WTC11 (cell line): Measurements from ENCODE around the gene RSBN1L. TPM values are rescaled to one million over a fixed set of nuclear protein-coding genes. Genes with fewer than 3 reads are reported as not detected.

Experiments
- ATAC-seq: fragments of 200-7000 bp; cut with Tn5 transposase; 2 replicates; pipeline ENCODE4 v1.10.0; 2021; ENCODE audit warnings: mild to moderate bottlenecking, moderate library complexity
- CTCF ChIA-PET: fragments of 300-600 bp; sonication (Branson Sonifier 250); formaldehyde crosslinking; loops from one replicate; lab custom pipeline; 2021; ENCODE audit warnings: antibody characterized with exemption; lab: Charles Lee
- POLR2A ChIA-PET: fragments of 350-600 bp; sonication (Branson Sonifier 250); formaldehyde crosslinking; loops from one replicate; lab custom pipeline; 2021; ENCODE audit warnings: antibody characterized with exemption; lab: Charles Lee
- DNase-seq: peaks from one replicate; pipeline ENCODE4 v3.0.0; 2021; ENCODE audit warnings: low spot score
- H3K27ac Mint-ChIP-seq: 2 replicates; pipeline ENCODE4 v1.8.0; 2021; ENCODE audit warnings: mixed read lengths
- H3K27me3 Mint-ChIP-seq: 2 replicates; pipeline ENCODE4 v1.8.0; 2021; ENCODE audit warnings: low read depth, mild to moderate bottlenecking, moderate library complexity, mixed read lengths
- H3K36me3 Mint-ChIP-seq: 2 replicates; pipeline ENCODE4 v1.8.0; 2021; ENCODE audit warnings: mixed read lengths
- H3K4me1 Mint-ChIP-seq: 2 replicates; pipeline ENCODE4 v1.8.0; 2022; ENCODE audit warnings: mixed read lengths
- H3K4me3 Mint-ChIP-seq: 2 replicates; pipeline ENCODE4 v1.8.0; 2021; ENCODE audit warnings: mild to moderate bottlenecking, moderate library complexity, mixed read lengths
- H3K9me3 Mint-ChIP-seq: 2 replicates; pipeline ENCODE4 v1.8.0; 2021; ENCODE audit warnings: mixed read lengths
- CBFB ChIP-seq: sonication (generic); formaldehyde crosslinking; IDR thresholded peaks from 2 replicates; pipeline ENCODE4 v1.8.1; 2022; ENCODE audit warnings: mild to moderate bottlenecking, low read depth, missing genetic modification reagents
- ETV6 ChIP-seq: sonication (generic); formaldehyde crosslinking; IDR thresholded peaks from 2 replicates; pipeline ENCODE4 v1.8.1; 2022; ENCODE audit warnings: mild to moderate bottlenecking, missing genetic modification reagents
- JAZF1 ChIP-seq: fragments of 250-450 bp; sonication (Bioruptor Pico); IDR thresholded peaks from 2 replicates; pipeline ENCODE4 v1.9.0; 2021; ENCODE audit warnings: moderate library complexity, mild to moderate bottlenecking, inconsistent platforms
- KAT7 ChIP-seq: sonication (generic); formaldehyde crosslinking; IDR thresholded peaks from 2 replicates; pipeline ENCODE4 v1.8.1; 2023; ENCODE audit warnings: missing genetic modification reagents, mild to moderate bottlenecking, borderline replicate concordance
- MYBL2 ChIP-seq: sonication (generic); formaldehyde crosslinking; IDR thresholded peaks from 2 replicates; pipeline ENCODE4 v1.8.1; 2023; ENCODE audit warnings: mild to moderate bottlenecking, moderate library complexity, missing genetic modification reagents
- ZBTB21 ChIP-seq: sonication (generic); formaldehyde crosslinking; IDR thresholded peaks from 2 replicates; pipeline ENCODE4 v1.8.1; 2023; ENCODE audit warnings: mild to moderate bottlenecking, missing genetic modification reagents, borderline replicate concordance
- ZNF121 ChIP-seq: sonication (generic); formaldehyde crosslinking; IDR thresholded peaks from 2 replicates; pipeline ENCODE4 v1.8.0; 2023; ENCODE audit warnings: missing genetic modification reagents
- ZNF396 ChIP-seq: fragments of 250-450 bp; sonication (Bioruptor Pico); IDR thresholded peaks from 2 replicates; pipeline ENCODE4 v1.8.0; 2021; ENCODE audit warnings: mild to moderate bottlenecking, moderate library complexity, borderline replicate concordance
- ZNF423 ChIP-seq: fragments of 250-450 bp; sonication (Bioruptor Pico); IDR thresholded peaks from 2 replicates; pipeline ENCODE4 v2.1.2; 2022; ENCODE audit warnings: mild to moderate bottlenecking, moderate library complexity
- total RNA-seq: library from RNA; stranded (reverse); gene quantifications from 3 replicates; pipeline ENCODE4 v1.2.3, GENCODE V29; 2021
- TF ChIP-seq, protein P1 (sequence below): sonication (generic); formaldehyde crosslinking; IDR thresholded peaks from 2 replicates; pipeline ENCODE4 v1.8.0; 2022; ENCODE audit warnings: mild to moderate bottlenecking, missing genetic modification reagents
- TF ChIP-seq, protein P2 (sequence below): sonication (generic); formaldehyde crosslinking; IDR thresholded peaks from 2 replicates; pipeline ENCODE4 v1.8.0; 2022; ENCODE audit warnings: mild to moderate bottlenecking, missing genetic modification reagents
- TF ChIP-seq, protein P3 (sequence below): sonication (generic); formaldehyde crosslinking; IDR thresholded peaks from 2 replicates; pipeline ENCODE4 v1.8.0; 2023; ENCODE audit warnings: missing genetic modification reagents
- TF ChIP-seq, protein P4 (sequence below): fragments of 250-450 bp; sonication (Bioruptor Pico); IDR thresholded peaks from 2 replicates; pipeline ENCODE4 v1.9.0; 2021; ENCODE audit warnings: mild to moderate bottlenecking
- TF ChIP-seq, protein P5 (sequence below): sonication (generic); formaldehyde crosslinking; IDR thresholded peaks from 2 replicates; pipeline ENCODE4 v1.8.1; 2023; ENCODE audit warnings: mild to moderate bottlenecking, missing genetic modification reagents, borderline replicate concordance
- TF ChIP-seq, protein P6 (sequence below): sonication (generic); formaldehyde crosslinking; IDR thresholded peaks from 2 replicates; pipeline ENCODE4 v1.8.1; 2022; ENCODE audit warnings: missing genetic modification reagents, borderline replicate concordance
- TF ChIP-seq, protein P7 (sequence below): sonication (generic); formaldehyde crosslinking; IDR thresholded peaks from 2 replicates; pipeline ENCODE4 v1.8.0; 2023; ENCODE audit warnings: missing genetic modification reagents, mild to moderate bottlenecking, borderline replicate concordance

Gene RSBN1L
- total RNA-seq, 1 experiment from 2014 or later: 16.8 TPM

DNA sequence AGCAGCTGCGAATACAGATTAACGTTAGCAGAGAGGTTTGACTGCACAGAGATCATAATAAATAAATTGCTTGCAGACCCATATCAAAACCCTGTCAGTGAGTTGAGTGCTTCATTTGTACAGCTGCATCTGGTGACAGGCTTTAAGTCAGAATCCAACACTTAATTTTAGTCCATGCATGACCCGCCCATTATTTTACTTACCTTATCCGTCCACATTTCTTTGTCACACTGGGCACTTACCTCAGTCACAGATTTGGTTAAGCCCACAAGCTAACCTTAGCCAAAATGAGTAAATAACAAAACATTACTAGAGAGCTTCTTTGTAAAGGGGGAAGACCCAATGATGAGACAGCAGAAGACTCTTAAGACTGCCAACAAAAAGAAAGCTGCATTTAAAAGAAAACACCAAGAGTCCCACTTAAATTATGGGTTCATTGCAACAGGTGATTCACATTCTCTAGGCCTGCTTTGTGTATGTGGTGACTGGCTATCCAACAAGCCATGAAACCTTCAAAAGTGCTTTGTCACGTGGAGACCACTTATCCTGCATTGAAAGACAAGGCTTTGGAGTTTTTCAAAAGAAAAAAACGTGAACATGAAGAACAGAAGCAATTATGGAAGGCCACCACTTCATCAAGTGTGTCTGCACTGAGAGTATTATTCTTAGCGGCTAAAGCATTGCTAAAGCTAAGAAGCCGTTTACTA lies 134.5 kb downstream of the RSBN1L start (continued):
- TF ChIP-seq ZBTB21 (CRISPR knock-in tag) (no peak), MYBL2 (CRISPR knock-in tag) (no peak)
- TF ChIP-seq, protein P1, sequence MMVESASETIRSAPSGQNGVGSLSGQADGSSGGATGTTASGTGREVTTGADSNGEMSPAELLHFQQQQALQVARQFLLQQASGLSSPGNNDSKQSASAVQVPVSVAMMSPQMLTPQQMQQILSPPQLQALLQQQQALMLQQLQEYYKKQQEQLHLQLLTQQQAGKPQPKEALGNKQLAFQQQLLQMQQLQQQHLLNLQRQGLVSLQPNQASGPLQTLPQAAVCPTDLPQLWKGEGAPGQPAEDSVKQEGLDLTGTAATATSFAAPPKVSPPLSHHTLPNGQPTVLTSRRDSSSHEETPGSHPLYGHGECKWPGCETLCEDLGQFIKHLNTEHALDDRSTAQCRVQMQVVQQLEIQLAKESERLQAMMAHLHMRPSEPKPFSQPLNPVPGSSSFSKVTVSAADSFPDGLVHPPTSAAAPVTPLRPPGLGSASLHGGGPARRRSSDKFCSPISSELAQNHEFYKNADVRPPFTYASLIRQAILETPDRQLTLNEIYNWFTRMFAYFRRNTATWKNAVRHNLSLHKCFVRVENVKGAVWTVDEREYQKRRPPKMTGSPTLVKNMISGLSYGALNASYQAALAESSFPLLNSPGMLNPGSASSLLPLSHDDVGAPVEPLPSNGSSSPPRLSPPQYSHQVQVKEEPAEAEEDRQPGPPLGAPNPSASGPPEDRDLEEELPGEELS (CRISPR knock-in tag): no peak

DNA sequence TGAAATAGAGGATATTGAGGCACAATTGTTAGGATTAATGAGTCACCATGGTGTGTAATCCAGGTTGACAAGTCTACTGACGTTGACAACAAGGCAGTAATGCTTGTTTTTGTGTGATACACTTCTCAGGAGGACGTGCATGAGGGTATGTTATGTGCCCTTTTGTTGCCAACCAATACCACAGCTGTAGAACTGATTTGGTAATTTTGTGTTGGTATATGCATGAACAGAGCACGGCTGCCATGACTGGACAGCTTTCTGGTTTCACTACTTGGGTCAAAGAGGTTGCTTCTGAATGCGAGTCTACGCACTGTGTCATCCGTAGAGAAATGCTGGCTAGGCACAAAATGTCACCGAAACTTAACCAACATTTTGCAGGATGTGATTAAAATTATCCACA lies 135.2 kb downstream of the RSBN1L start:
- Mint-ChIP-seq H3K9me3 (peaks cover 6% of the 10 kb centered on the region), H3K4me3 (no peak overlapping the region), H3K36me3 (no peaks in the 10 kb centered on the region), H3K27me3 (no peaks in the 10 kb centered on the region), H3K27ac (no peak overlapping the region), H3K4me1 (peaks cover 4% of the 10 kb centered on the region)
- TF ChIP-seq, protein P2, sequence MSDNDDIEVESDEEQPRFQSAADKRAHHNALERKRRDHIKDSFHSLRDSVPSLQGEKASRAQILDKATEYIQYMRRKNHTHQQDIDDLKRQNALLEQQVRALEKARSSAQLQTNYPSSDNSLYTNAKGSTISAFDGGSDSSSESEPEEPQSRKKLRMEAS (CRISPR knock-in tag): no peak
- TF ChIP-seq, protein P3, sequence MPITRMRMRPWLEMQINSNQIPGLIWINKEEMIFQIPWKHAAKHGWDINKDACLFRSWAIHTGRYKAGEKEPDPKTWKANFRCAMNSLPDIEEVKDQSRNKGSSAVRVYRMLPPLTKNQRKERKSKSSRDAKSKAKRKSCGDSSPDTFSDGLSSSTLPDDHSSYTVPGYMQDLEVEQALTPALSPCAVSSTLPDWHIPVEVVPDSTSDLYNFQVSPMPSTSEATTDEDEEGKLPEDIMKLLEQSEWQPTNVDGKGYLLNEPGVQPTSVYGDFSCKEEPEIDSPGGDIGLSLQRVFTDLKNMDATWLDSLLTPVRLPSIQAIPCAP: no peak
- no peak for TF ChIP-seq ZNF423 (CRISPR knock-in tag)
- ChIA-PET POLR2A (no interaction called here), CTCF (interaction anchor here (0.6 kb wide), 1 partner anchor 67 kb away, joined by 3 read pairs; no protein-coding TSS in a partner anchor)
- ATAC-seq (no peak), DNase-seq (no peak)

DNA sequence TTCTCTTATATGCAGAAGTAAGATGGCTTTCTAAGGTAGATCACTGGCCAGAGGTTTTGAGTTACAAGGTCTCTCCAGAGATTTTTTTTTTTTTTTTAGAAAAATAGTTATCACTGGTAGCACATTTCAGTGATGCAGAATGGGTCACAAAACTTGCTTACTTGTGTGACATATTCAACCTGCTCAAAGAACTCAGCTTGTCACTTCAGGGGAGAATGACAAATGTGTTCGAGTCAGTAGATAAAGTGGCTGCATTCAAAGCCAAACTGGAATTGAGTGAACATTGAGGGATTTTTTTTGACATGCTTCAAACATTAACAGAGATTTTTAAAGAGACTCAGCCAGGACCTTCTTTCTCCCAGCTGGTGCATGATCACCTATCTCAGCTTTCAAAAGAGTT lies 135.7 kb downstream of the RSBN1L start:
- no peak overlapping the region for H3K4me3 Mint-ChIP-seq
- POLR2A ChIA-PET: no interaction called here
- DNase-seq (no peak), ATAC-seq (no peak)
- peaks cover 4% of the 10 kb centered on the region for H3K4me1 Mint-ChIP-seq
- CTCF ChIA-PET: interaction anchor here (0.6 kb wide), 1 partner anchor 66 kb away, joined by 3 read pairs; no protein-coding TSS in a partner anchor
- peaks cover 7% of the 10 kb centered on the region for H3K9me3 Mint-ChIP-seq
- H3K27me3 Mint-ChIP-seq: no peaks in the 10 kb centered on the region
- H3K36me3 Mint-ChIP-seq: no peaks in the 10 kb centered on the region
- H3K27ac Mint-ChIP-seq: no peak overlapping the region
- TF ChIP-seq, protein P4, sequence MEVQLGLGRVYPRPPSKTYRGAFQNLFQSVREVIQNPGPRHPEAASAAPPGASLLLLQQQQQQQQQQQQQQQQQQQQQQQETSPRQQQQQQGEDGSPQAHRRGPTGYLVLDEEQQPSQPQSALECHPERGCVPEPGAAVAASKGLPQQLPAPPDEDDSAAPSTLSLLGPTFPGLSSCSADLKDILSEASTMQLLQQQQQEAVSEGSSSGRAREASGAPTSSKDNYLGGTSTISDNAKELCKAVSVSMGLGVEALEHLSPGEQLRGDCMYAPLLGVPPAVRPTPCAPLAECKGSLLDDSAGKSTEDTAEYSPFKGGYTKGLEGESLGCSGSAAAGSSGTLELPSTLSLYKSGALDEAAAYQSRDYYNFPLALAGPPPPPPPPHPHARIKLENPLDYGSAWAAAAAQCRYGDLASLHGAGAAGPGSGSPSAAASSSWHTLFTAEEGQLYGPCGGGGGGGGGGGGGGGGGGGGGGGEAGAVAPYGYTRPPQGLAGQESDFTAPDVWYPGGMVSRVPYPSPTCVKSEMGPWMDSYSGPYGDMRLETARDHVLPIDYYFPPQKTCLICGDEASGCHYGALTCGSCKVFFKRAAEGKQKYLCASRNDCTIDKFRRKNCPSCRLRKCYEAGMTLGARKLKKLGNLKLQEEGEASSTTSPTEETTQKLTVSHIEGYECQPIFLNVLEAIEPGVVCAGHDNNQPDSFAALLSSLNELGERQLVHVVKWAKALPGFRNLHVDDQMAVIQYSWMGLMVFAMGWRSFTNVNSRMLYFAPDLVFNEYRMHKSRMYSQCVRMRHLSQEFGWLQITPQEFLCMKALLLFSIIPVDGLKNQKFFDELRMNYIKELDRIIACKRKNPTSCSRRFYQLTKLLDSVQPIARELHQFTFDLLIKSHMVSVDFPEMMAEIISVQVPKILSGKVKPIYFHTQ (CRISPR knock-in tag): no peak
- TF ChIP-seq CBFB (CRISPR knock-in tag) (no peak), ZNF396 (no peak), KAT7 (CRISPR knock-in tag) (no peak), ETV6 (CRISPR knock-in tag) (no peak), ZNF121 (no peak), JAZF1 (no peak)
- TF ChIP-seq, protein P5, sequence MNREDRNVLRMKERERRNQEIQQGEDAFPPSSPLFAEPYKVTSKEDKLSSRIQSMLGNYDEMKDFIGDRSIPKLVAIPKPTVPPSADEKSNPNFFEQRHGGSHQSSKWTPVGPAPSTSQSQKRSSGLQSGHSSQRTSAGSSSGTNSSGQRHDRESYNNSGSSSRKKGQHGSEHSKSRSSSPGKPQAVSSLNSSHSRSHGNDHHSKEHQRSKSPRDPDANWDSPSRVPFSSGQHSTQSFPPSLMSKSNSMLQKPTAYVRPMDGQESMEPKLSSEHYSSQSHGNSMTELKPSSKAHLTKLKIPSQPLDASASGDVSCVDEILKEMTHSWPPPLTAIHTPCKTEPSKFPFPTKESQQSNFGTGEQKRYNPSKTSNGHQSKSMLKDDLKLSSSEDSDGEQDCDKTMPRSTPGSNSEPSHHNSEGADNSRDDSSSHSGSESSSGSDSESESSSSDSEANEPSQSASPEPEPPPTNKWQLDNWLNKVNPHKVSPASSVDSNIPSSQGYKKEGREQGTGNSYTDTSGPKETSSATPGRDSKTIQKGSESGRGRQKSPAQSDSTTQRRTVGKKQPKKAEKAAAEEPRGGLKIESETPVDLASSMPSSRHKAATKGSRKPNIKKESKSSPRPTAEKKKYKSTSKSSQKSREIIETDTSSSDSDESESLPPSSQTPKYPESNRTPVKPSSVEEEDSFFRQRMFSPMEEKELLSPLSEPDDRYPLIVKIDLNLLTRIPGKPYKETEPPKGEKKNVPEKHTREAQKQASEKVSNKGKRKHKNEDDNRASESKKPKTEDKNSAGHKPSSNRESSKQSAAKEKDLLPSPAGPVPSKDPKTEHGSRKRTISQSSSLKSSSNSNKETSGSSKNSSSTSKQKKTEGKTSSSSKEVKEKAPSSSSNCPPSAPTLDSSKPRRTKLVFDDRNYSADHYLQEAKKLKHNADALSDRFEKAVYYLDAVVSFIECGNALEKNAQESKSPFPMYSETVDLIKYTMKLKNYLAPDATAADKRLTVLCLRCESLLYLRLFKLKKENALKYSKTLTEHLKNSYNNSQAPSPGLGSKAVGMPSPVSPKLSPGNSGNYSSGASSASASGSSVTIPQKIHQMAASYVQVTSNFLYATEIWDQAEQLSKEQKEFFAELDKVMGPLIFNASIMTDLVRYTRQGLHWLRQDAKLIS (CRISPR knock-in tag): no peak
- TF ChIP-seq, protein P6, sequence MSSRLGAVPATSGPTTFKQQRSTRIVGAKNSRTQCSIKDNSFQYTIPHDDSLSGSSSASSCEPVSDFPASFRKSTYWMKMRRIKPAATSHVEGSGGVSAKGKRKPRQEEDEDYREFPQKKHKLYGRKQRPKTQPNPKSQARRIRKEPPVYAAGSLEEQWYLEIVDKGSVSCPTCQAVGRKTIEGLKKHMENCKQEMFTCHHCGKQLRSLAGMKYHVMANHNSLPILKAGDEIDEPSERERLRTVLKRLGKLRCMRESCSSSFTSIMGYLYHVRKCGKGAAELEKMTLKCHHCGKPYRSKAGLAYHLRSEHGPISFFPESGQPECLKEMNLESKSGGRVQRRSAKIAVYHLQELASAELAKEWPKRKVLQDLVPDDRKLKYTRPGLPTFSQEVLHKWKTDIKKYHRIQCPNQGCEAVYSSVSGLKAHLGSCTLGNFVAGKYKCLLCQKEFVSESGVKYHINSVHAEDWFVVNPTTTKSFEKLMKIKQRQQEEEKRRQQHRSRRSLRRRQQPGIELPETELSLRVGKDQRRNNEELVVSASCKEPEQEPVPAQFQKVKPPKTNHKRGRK (CRISPR knock-in tag): no peak
- TF ChIP-seq, protein P7, sequence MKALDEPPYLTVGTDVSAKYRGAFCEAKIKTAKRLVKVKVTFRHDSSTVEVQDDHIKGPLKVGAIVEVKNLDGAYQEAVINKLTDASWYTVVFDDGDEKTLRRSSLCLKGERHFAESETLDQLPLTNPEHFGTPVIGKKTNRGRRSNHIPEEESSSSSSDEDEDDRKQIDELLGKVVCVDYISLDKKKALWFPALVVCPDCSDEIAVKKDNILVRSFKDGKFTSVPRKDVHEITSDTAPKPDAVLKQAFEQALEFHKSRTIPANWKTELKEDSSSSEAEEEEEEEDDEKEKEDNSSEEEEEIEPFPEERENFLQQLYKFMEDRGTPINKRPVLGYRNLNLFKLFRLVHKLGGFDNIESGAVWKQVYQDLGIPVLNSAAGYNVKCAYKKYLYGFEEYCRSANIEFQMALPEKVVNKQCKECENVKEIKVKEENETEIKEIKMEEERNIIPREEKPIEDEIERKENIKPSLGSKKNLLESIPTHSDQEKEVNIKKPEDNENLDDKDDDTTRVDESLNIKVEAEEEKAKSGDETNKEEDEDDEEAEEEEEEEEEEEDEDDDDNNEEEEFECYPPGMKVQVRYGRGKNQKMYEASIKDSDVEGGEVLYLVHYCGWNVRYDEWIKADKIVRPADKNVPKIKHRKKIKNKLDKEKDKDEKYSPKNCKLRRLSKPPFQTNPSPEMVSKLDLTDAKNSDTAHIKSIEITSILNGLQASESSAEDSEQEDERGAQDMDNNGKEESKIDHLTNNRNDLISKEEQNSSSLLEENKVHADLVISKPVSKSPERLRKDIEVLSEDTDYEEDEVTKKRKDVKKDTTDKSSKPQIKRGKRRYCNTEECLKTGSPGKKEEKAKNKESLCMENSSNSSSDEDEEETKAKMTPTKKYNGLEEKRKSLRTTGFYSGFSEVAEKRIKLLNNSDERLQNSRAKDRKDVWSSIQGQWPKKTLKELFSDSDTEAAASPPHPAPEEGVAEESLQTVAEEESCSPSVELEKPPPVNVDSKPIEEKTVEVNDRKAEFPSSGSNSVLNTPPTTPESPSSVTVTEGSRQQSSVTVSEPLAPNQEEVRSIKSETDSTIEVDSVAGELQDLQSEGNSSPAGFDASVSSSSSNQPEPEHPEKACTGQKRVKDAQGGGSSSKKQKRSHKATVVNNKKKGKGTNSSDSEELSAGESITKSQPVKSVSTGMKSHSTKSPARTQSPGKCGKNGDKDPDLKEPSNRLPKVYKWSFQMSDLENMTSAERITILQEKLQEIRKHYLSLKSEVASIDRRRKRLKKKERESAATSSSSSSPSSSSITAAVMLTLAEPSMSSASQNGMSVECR (CRISPR knock-in tag): no peak
